C1 segment of cervical spinal cord (tissue), 14 donors: ENCODE data around the gene C2CD4C.
"Not testable (repeated sequence)": the region's sequence is repeated elsewhere in the genome, so short reads cannot be mapped to it uniquely, and the experiment has no call there.

Experiments
- DNase-seq, 14 donors: peaks; one replicate each; lab custom pipeline; 2025; lab: John Stamatoyannopoulos, UW

C2CD4C gene

GRCh38 chr19:382578-382977, 26.4 kb downstream of the C2CD4C start:
- not testable (repeated sequence) for DNase-seq

DNA sequence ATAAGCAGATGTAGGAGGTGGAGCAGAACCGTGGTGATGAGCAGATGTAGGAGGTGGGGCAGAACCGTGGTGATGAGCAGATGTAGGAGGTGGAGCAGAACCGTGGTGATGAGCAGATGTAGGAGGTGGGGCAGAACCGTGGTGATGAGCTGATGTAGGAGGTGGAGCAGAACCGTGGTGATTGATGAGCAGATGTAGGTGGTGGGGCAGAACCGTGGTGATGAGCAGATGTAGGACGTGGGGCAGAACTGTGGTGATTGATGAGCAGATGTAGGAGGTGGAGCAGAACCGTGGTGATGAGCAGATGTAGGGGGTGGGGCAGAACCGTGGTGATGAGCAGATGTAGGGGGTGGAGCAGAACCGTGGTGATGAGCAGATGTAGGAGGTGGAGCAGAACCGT, 27.0 kb downstream of the C2CD4C start:
- DNase-seq, result not testable (repeated sequence)

GRCh38 chr19:380618-381219, 28.2 kb downstream of the C2CD4C start:
- DNase-seq, result not testable (repeated sequence)

DNA sequence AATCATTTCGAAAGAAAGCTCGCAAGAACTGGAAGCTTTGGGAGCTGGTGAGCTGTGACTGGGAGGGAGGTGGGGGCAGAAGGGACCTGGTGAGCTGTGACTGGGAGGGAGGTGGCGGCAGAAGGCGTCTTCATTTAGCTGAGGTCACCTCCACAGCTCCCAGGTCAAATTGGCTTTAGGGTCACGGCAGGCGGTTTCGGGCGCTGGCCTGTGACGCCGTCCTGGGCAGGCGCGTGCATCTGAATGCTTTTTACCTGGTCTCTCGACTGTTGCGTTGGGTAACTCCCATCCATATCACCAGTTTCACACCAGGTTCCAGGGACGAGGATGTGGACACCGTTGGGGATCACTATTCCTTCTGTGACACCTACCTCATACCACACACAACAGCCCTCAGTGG, 29.2 kb downstream of the C2CD4C start:
- no peak for DNase-seq

- DNase-seq, result no peak
Measured at GRCh38 chr19:378706-379105, 30.2 kb downstream of the C2CD4C start.

- DNase-seq, result no peak
Measured at GRCh38 chr19:377801-378581, 31.0 kb downstream of the C2CD4C start.

DNA sequence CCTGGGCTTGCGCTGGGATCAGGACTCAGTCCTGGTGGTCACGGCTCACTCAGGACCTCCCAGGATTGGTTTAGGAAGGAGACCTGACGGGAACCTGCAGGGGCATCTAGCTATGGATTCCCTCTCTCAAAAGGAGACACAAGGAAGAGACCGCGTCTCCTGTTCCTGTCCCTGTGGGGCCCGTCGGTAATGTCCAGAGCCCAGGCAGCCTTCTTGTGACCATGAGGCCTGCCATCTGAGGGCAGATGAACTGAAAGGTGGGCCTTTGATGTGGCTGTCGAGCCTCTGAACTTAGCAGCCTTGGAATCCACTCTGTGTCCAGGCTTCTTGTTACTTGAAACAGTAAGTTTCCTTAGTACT, 32.9 kb downstream of the C2CD4C start:
- DNase-seq, result no peak

GRCh38 chr19:375395-376110, 33.4 kb downstream of the C2CD4C start:
- no peak for DNase-seq

GRCh38 chr19:374886-375235, 34.1 kb downstream of the C2CD4C start:
- DNase-seq, result no peak

- DNase-seq, result no peak
Measured at GRCh38 chr19:374183-374885, 34.6 kb downstream of the C2CD4C start.

DNA sequence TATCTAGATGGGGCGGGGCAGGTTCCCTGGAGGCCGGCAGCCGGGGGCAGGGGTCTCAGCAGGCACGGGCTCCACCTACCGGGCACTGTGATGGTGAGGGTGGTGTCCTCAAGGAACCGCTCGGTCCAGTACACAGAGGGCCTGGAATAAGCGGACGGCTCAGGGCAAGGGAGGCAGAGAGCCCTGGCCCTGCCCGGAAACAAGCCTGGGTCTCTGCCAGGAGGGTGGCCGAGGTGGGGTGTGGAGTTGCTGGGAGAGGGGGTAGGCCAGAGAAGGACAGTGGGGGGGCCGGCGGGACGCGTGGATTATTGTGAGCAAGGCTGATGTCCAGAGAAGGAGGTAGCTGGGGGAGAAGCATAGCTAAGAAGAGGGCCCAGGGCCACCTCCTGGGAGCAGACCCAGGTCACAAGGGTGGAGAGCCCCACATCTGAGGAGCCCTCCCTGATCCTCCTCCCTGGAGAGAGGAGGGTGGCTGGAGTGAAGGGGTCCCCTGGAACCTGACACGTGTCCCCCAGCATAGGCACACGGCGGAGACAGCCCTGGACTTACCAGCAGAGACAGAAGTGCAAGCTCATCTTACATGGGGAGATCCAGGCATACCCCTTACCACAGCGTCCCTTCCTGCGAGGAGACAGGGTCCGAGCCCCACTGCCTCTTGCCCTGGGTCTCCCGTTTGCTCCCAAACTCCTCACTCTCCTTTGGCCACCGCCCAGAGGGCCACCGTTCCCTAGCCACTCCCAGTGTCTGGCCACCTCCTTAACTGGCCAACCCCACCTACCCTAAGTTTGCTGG, 35.4 kb downstream of the C2CD4C start:
- no peak for DNase-seq

GRCh38 chr19:372306-372890, 36.5 kb downstream of the C2CD4C start:
- peak in 1 of 14 donors; percentile 43 for DNase-seq

GRCh38 chr19:371501-372168, 37.3 kb downstream of the C2CD4C start:
- no peak for DNase-seq

- no peak for DNase-seq
Measured at GRCh38 chr19:370641-371330, 38.2 kb downstream of the C2CD4C start.

DNA sequence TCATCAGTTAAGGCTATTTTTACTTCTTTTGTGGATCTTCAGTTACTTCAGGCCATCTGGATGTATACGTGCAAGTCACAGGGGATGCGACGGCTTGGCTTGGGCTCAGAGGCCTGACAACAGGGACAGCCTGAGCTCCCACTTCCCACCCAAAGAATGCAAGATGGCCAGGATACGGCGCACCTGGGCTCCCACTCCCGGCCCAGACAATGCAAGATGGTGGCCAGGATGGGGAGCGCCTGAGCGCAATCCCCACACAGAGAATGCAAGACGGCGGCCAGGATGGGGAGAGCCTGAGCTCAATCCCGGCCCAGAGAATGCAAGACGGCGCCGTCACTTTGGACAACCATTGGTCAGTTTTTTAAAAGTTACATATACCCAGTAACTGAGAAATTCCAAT, 39.1 kb downstream of the C2CD4C start:
- no peak for DNase-seq

DNA sequence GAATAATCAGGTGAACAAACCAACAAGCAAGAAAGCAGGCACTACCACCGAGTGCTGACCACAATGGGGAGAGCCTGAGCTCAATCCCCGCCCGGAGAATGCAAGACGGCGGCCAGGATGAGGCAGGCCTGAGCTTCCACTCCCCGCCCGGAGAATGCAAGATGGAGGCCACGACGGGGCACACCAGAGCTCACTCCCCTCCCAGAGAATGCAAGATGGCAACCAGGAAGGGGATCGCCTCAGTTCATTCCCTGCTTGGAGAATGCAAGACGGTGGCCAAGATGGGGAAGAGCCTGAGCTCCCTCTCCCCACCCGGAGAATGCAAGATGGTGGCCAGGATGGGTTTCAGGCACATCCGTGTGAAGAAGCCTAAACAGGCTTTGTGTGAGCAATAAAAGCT, 39.7 kb downstream of the C2CD4C start:
- DNase-seq, result no peak

DNA sequence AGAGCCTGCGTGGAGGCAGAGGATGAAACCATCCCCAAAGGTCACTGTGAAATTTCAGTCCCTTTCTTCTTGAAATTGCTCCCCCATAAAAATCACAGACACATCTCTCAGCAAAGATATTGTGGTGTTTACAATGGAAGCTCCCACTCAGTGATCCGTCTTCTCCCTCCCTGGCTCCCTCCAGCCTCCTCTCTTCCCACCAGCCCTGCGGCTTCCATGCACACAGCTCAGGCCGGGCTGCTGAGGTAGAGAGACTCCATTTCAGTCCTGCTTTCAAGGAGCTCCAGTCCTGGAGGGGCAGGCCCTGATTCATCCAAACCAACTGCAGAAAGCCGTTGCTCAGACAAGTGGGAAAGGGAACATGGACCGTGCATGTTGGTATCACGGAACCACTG, 40.3 kb downstream of the C2CD4C start:
- no peak for DNase-seq

GRCh38 chr19:367963-368629, 40.9 kb downstream of the C2CD4C start:
- DNase-seq, result no peak

- no peak for DNase-seq
Measured at GRCh38 chr19:367561-367960, 41.4 kb downstream of the C2CD4C start.
